ENCODE measurements around the gene NTRK2.

DNA sequence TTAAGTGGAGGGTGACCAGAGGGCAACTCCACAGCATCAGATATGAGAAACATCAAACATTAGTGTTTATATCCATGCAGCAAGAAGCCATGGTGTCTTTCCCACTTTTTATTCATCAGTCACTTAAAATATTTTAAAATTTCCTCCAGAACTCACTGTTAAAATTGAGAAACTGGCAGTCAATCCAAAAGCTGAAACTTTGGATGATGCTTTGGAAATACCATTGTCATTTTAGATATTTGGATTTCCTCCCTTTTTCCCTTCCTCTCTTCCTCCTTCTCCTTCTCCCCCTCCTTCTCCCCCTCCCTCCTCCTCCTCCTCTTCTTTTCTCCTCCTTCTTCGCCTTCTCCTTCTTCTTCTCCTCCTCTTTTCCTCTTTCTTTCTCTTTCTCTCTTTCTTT is 33.1 kb upstream of the NTRK2 start:
- TF ChIP-seq EP300 (IDR thresholded peaks at IDR 0.05; ENCODE audit: borderline replicate concordance) (no peak), CREB1 (IDR thresholded peaks at IDR 0.05; ENCODE audit: low read depth) (no peak), EGR1 (IDR thresholded peaks at IDR 0.05) (no peak), RAD21 (IDR thresholded peaks at IDR 0.05; ENCODE audit: low read depth) (no peak), NFIC (IDR thresholded peaks at IDR 0.05) (no peak), CEBPB (IDR thresholded peaks at IDR 0.05) (no peak)
- TF ChIP-seq, protein P1, sequence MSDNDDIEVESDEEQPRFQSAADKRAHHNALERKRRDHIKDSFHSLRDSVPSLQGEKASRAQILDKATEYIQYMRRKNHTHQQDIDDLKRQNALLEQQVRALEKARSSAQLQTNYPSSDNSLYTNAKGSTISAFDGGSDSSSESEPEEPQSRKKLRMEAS (IDR thresholded peaks at IDR 0.05) = no peak

Measured in Ishikawa (cell line).